ENCODE results near the gene SERINC1.

DNA sequence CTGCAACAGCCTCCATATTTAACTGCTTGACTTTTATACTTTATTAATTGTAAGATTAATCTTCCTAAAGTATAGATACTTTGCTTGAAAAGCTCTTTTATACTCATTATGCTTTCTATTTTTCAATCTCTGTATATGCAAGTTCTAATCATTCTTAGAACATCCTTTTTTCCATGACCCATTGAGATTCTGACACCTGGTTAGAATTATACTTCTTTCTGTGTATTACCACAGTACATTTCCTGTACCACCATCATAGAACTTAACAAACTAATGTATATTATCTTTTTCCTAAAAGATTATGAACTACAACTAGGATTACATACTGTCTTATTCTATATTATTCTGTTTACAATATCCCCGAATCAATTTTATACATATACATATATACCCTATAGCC lies 13.5 kb downstream of the SERINC1 start:
- no peak for TF ChIP-seq MYC (IDR thresholded peaks at IDR 0.05; ENCODE audit: low read depth, low read length)
- no peak for TF ChIP-seq CTCF (IDR thresholded peaks at IDR 0.05; ENCODE audit: low read depth, low read length)

All from NB4 (cell line).